ENCODE data around the gene FRAS1.

DNA sequence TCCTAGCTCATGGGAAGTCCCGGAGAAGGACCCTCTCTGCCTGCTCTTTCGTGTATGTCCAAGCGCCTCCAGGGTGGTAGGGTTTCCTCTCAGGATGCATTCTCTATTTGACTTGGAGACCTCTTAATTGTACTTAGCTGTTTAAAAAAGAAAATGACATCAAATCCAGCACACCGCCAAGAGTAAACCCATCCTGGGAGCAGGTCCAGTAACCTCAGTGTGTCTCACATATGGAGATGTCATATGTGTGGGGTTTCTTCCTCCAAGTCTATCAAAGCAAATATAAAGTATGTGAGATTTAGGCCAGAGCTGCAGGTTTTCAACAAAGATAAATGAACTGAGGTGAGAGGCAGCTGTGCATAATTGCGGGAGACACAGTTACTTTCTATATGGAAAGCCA is 285.0 kb downstream of the FRAS1 start:
- TF ChIP-seq, protein P1, sequence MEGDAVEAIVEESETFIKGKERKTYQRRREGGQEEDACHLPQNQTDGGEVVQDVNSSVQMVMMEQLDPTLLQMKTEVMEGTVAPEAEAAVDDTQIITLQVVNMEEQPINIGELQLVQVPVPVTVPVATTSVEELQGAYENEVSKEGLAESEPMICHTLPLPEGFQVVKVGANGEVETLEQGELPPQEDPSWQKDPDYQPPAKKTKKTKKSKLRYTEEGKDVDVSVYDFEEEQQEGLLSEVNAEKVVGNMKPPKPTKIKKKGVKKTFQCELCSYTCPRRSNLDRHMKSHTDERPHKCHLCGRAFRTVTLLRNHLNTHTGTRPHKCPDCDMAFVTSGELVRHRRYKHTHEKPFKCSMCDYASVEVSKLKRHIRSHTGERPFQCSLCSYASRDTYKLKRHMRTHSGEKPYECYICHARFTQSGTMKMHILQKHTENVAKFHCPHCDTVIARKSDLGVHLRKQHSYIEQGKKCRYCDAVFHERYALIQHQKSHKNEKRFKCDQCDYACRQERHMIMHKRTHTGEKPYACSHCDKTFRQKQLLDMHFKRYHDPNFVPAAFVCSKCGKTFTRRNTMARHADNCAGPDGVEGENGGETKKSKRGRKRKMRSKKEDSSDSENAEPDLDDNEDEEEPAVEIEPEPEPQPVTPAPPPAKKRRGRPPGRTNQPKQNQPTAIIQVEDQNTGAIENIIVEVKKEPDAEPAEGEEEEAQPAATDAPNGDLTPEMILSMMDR (conservative IDR thresholded peaks at IDR 0.05 in 1 of 2, IDR thresholded peaks at IDR 0.05 in 1 of 2; ENCODE audit: low read depth in 1 of 2, low read length in 2 of 2), result no peak
- TF ChIP-seq EZH2 (IDR thresholded peaks at IDR 0.05; ENCODE audit: low read length, missing control alignments), result no peak

All from fibroblast of lung (primary cell).